Measurements from ENCODE around the gene LRFN2.

The LRFN2 gene

GRCh38 chr6:40517654-40518053 is 69.5 kb downstream of the LRFN2 start:
- no peak for DNase-seq (ENCODE audit: low read depth)

GRCh38 chr6:40516429-40516828 is 70.7 kb downstream of the LRFN2 start:
- no peak for DNase-seq (ENCODE audit: low read depth)

GRCh38 chr6:40512340-40512739 is 74.8 kb downstream of the LRFN2 start:
- DNase-seq (ENCODE audit: low read depth): no peak

- no peak for DNase-seq (ENCODE audit: low read depth)
Observed at GRCh38 chr6:40511884-40512283, 75.3 kb downstream of the LRFN2 start.

- DNase-seq (ENCODE audit: low read depth): no peak
Observed at GRCh38 chr6:40510442-40510841, 76.7 kb downstream of the LRFN2 start.

GRCh38 chr6:40509716-40510260 is 77.4 kb downstream of the LRFN2 start:
- no peak for DNase-seq (ENCODE audit: low read depth)

- DNase-seq (ENCODE audit: low read depth): no peak
Observed at GRCh38 chr6:40509086-40509485, 78.1 kb downstream of the LRFN2 start.

GRCh38 chr6:40506954-40507353 is 80.2 kb downstream of the LRFN2 start:
- DNase-seq (ENCODE audit: low read depth): no peak

- no peak for DNase-seq (ENCODE audit: low read depth)
Observed at GRCh38 chr6:40505191-40505810, 81.9 kb downstream of the LRFN2 start.

GRCh38 chr6:40504274-40504673 is 82.9 kb downstream of the LRFN2 start:
- no peak for DNase-seq (ENCODE audit: low read depth)

- DNase-seq (ENCODE audit: low read depth): no peak
Observed at GRCh38 chr6:40500227-40500626, 86.9 kb downstream of the LRFN2 start.

- DNase-seq (ENCODE audit: low read depth): no peak
Observed at GRCh38 chr6:40499215-40499614, 87.9 kb downstream of the LRFN2 start.

GRCh38 chr6:40498148-40498547 is 89.0 kb downstream of the LRFN2 start:
- no peak for DNase-seq (ENCODE audit: low read depth)

GRCh38 chr6:40492187-40492586 is 95.0 kb downstream of the LRFN2 start:
- no peak for DNase-seq (ENCODE audit: low read depth)

GRCh38 chr6:40490508-40490907 is 96.7 kb downstream of the LRFN2 start:
- DNase-seq (ENCODE audit: low read depth): no peak

- DNase-seq (ENCODE audit: low read depth): no peak
Observed at GRCh38 chr6:40489798-40490197, 97.4 kb downstream of the LRFN2 start.

GRCh38 chr6:40486576-40486975 is 100.6 kb downstream of the LRFN2 start:
- DNase-seq (ENCODE audit: low read depth): no peak

- DNase-seq (ENCODE audit: low read depth): no peak
Observed at GRCh38 chr6:40485795-40486194, 101.4 kb downstream of the LRFN2 start.

- no peak for DNase-seq (ENCODE audit: low read depth)
Observed at GRCh38 chr6:40485300-40485699, 101.9 kb downstream of the LRFN2 start.

- no peak for DNase-seq (ENCODE audit: low read depth)
Observed at GRCh38 chr6:40484066-40484465, 103.1 kb downstream of the LRFN2 start.

GRCh38 chr6:40482532-40482931 is 104.6 kb downstream of the LRFN2 start:
- DNase-seq (ENCODE audit: low read depth): no peak

GRCh38 chr6:40480678-40481077 is 106.5 kb downstream of the LRFN2 start:
- DNase-seq (ENCODE audit: low read depth): no peak

GRCh38 chr6:40479706-40480105 is 107.5 kb downstream of the LRFN2 start:
- DNase-seq (ENCODE audit: low read depth): no peak

Data from activated T-cell treated with anti-CD3 and anti-CD28 coated beads for 1 hour (primary cell).